ENCODE measurements around the gene METTL8. TPM values are rescaled to one million over a fixed set of nuclear protein-coding genes. Genes with fewer than 3 reads are reported as not detected.

METTL8 gene
- total and polyA plus RNA-seq, 2 of the 13 experiments (the other 11 are each of a cell fraction or from before 2014, with no cell fraction given): 18.6 to 68.2 TPM

- TF ChIP-seq ZNF770 (CRISPR knock-in tag; IDR thresholded peaks at IDR 0.05) (peak; percentile 75; the same call in 1 of the 2 replicates), EED (CRISPR knock-in tag; IDR thresholded peaks at IDR 0.05) (peak; percentile 94), TCF7L2 (IDR thresholded peaks at IDR 0.05; ENCODE audit: low read depth, low read length) (no peak), ZNF451 (CRISPR knock-in tag; IDR thresholded peaks at IDR 0.05) (peak; percentile 72), YEATS4 (CRISPR knock-in tag; IDR thresholded peaks at IDR 0.05; ENCODE audit: borderline replicate concordance) (peak; percentile 94), GTF2F1 (IDR thresholded peaks at IDR 0.05; ENCODE audit: low read length) (0 out of 2 replicates have a peak, but pooled peaks have one; percentile 15), XBP1 (CRISPR knock-in tag; IDR thresholded peaks at IDR 0.05) (0 out of 2 replicates have a peak, but pooled peaks have one; percentile 71), ZBTB37 (CRISPR knock-in tag; IDR thresholded peaks at IDR 0.05) (peak; percentile 60; the same call in 1 of the 2 replicates), NFYB (CRISPR knock-in tag; IDR thresholded peaks at IDR 0.05) (peak; percentile 78), IRF9 (CRISPR knock-in tag; IDR thresholded peaks at IDR 0.05; ENCODE audit: borderline replicate concordance) (peak; percentile 78; the same call in 1 of the 2 replicates), HDAC1 (CRISPR knock-in tag; IDR thresholded peaks at IDR 0.05) (peak; percentile 85), SIN3A (IDR thresholded peaks at IDR 0.05; ENCODE audit: borderline replicate concordance, low read depth, low read length) (peak; percentile 83; the same call in 1 of the 2 replicates), ZNF317 (CRISPR knock-in tag; IDR thresholded peaks at IDR 0.05) (peak; percentile 65; the same call in 1 of the 2 replicates), ZEB1 (IDR thresholded peaks at IDR 0.05; ENCODE audit: insufficient replicate concordance, low read depth) (peak; percentile 11), SOX5 (CRISPR knock-in tag; IDR thresholded peaks at IDR 0.05; ENCODE audit: borderline replicate concordance) (peak; percentile 20; the same call in 1 of the 2 replicates), PRPF4 (IDR thresholded peaks at IDR 0.05; ENCODE audit: low read depth, low read length, poor library complexity, severe bottlenecking) (no peak), ZMAT5 (CRISPR knock-in tag; IDR thresholded peaks at IDR 0.05; ENCODE audit: borderline replicate concordance, low read depth) (no peak), ZNF24 (IDR thresholded peaks at IDR 0.05) (0 out of 2 replicates have a peak, but pooled peaks have one; percentile 7), PTBP1 (IDR thresholded peaks at IDR 0.05; ENCODE audit: low read depth, low read length, poor library complexity, severe bottlenecking) (no peak), ZBTB25 (CRISPR knock-in tag; IDR thresholded peaks at IDR 0.05) (peak; percentile 99), ZNF496 (CRISPR knock-in tag; IDR thresholded peaks at IDR 0.05; ENCODE audit: insufficient replicate concordance) (no peak), MIER3 (CRISPR knock-in tag; IDR thresholded peaks at IDR 0.05; ENCODE audit: borderline replicate concordance) (peak; percentile 94), HHEX (CRISPR knock-in tag; IDR thresholded peaks at IDR 0.05) (no peak), FOXK2 (IDR thresholded peaks at IDR 0.05) (no peak)
These were observed 511 bp upstream of the METTL8 start, which contains the start of gene DCAF17 (continued) for GRCh38 chr2:171434013-171434989.

Data from HepG2 (cell line).